GM18519 (cell line): Measurements from ENCODE around the gene KCNC1.

Experiments used
- ATAC-seq: cut with Tn5 transposase; IDR thresholded peaks from one replicate; pipeline ENCODE4 v1.9.1; 2021; ENCODE audit warnings: mild to moderate bottlenecking, moderate library complexity; ENCODE audit not compliant: unreplicated experiment, low FRiP score

Gene KCNC1

DNA sequence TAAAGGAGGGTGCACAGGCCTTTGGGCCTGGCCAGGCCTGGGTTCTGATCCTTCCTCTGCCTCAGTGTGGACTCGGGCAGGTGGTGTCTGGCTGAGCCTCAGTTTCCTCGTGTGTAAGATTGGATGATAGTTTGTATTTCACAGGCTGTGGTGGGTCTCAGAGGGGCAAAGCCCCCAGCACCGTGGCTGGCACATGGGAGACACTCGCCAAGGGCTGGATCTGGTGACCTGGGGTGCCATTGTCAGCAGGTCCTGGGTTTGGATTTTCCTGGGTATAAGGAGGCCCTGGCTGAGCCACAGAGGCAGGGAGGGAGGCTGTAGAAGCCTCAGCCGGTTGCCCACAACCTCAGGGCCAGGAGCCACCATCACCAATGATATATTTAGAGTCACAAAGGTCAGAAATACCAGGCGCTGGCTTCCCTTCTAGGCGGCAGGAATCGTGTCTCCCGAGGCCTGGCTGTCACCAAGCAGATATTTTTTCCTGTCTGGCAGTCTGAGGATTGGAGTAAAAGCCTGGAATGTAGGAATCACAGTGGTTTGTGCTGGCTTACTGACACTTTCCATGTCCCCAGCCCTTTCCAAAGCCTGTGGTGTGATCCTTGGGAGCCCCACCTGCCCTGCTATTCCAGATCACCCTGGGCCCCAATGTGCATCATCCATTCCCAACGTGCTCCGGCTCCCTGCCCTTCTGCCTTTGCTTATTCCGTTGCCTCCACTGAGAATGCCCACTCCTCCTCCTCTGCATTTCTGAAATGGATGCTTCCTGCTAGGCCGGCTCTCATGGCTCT lies 15.6 kb downstream of the KCNC1 start:
- no peak for ATAC-seq

- no peak for ATAC-seq
Measured at GRCh38 chr11:17750801-17751165, 16.2 kb downstream of the KCNC1 start.

GRCh38 chr11:17751558-17751957 lies 17.0 kb downstream of the KCNC1 start:
- no peak for ATAC-seq

DNA sequence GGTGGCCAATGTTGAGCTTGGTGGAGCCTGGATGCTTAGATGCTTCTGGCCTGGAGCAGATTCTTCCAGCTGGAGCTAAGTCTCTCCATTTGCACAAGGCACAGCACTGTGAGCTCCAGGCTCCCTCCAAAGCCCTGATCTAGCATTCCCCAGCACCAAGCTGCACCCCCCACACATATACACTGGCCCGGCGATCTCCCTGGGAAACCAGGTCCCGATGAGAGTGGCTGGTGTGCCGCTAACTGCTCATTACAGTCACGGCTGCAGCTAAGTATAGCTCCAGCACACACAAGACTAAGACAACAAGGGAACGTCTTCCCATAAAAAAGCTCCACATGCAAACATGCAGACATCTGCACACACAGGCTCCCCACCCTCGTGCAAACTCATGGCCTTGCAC lies 17.6 kb downstream of the KCNC1 start:
- ATAC-seq, result no peak

DNA sequence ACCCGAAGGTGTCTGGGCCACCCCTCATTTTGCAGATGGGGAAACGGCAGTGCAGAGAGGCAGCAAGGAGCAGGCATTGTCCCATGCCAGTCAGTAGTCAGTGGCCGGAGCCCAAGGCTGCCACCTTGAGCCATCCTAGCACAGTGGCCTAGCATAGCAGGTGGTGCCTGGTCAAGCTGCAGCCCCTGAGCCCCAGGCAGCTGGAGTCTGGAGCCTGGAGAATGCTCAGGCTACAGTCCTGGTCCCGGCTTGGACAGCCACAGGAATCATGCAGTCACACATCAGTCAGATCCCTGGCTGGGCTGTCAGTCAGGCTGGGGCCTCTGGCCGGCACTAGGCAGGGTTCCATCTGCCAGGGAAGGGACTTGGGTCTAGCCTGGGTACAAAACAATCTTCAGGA lies 18.6 kb downstream of the KCNC1 start:
- no peak for ATAC-seq

DNA sequence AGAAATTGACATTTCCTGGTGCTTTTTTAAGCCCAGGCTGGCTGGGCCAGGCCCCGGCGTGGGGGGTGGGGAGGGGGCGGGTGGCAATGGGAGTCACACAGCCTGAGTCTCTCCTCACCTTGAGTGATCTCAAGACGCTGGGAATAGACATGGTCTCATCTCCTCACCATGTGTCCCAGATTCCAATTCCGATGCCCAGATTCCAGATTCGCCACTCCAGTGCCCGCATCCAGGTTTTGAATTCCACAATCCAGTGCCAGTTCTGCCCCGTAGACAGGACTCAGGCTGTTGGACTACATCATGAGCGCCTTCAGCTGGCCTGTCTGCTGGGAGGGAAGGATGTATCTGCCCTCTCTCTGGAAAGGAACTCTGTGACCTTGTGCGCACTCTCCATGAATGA lies 19.1 kb downstream of the KCNC1 start:
- ATAC-seq, result no peak

DNA sequence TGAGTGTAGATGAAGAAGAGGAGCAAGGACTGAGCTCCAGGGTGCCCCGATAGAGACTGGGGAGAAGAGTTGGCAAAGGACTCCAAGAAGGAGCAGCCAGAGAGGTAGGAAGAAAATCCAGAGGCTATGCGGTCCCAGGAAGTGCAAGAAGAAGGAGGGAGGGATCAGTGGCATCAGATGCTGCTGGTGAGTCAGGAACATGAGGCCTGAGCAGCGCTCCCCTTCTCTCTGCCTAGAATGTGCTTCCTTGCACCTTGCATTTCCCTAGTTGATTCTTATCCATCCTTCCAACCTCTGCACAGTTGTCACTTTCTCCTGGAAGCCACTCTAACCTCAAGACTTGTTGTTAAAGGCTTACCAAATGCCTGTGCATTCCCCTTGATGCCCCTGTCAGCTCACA lies 21.3 kb downstream of the KCNC1 start:
- ATAC-seq, result no peak

DNA sequence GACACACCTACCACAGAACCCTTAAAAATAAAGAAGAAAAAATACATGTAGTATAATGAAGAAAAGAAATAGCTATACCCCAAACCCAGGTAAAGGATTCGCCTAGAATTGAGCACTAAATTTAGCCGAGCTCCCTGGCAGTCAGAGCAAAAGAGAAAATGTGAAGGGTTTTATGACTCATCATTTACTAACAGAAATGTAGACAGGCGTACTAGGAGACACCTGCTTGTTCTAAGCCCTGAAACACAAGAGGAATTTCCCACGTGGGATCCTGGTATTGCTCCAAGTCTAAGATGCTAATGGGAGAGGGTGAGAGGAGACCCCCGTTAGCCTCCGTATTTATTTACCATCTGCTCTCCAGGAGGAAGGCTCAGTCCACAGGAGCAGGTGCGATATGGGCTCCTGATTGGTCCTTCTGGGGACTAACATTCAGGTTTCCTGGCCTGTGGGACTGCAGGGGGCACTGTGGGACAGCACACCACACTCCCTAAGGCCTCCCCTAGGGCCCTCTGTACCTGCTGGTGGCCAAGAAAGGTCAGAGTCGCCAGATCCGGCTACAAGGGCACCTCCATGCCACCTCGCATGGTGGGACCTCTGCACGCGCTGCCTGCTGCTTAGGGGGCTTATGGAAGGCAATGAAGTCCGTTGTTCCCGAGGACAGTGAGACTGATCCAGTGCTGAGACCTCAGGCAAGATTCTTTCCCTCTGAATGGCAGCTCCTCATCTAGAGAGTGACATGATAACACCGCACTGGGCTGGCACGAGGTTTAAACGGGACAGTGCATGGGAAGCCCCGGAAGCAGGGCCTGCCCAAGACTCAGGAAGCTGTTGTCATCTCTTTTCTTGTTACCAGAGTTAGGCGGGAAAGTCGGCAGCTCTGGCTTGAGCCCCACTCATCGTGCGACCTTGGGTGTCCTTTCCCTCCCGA lies 25.8 kb downstream of the KCNC1 start:
- no peak for ATAC-seq

DNA sequence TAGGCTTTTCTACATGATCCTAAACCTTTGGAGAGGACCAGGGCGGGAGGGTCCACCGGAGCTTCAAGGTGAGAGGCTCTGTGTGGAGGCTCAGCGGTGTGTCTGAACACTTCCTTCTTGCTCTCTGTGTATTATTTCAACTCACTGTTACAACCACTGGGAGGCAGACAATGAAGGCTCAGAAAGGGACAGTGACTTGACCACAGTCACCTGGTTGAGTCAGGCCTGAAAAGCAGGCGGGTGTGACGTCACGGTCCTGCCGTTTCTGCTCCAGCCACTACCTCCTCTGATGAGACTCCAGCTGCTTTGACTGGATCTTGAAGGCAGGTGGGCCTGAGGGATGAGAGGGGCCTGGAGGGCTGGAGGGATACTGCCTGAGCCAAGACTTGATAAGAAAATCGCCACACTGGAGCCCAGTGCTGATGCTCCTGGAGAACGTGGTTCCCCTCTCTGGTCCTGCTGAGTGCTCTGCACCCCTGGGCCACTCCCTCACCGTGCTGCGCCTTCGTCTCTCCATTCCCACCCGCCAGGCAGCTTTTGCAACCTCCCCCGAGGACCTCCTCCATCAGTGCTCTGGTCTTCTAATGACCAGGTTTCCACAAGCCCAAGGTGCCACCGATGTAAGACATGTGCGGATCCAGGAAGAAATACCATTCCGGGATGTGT lies 27.9 kb downstream of the KCNC1 start:
- no peak for ATAC-seq

- no peak for ATAC-seq
Measured at GRCh38 chr11:17763244-17763643, 28.7 kb downstream of the KCNC1 start.

- ATAC-seq, result no peak
Measured at GRCh38 chr11:17763703-17764102, 29.1 kb downstream of the KCNC1 start.

- no peak for ATAC-seq
Measured at GRCh38 chr11:17764446-17765218, 30.1 kb downstream of the KCNC1 start.

GRCh38 chr11:17765356-17766072 lies 30.9 kb downstream of the KCNC1 start:
- no peak for ATAC-seq

DNA sequence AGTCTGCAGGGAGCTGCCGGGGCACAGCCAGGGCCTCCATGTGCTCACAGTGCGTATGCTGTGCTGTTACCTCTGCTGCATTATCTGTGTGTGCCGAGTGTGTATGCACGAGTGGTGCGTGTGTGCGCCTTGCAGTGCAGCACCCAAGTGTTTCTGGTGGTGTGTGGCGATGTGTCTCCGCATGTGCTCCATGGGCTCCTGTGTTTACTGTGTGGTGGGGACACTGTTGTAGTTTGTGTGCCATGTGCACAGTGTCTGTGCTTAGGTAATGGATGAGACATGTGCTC lies 31.4 kb downstream of the KCNC1 start:
- no peak for ATAC-seq

DNA sequence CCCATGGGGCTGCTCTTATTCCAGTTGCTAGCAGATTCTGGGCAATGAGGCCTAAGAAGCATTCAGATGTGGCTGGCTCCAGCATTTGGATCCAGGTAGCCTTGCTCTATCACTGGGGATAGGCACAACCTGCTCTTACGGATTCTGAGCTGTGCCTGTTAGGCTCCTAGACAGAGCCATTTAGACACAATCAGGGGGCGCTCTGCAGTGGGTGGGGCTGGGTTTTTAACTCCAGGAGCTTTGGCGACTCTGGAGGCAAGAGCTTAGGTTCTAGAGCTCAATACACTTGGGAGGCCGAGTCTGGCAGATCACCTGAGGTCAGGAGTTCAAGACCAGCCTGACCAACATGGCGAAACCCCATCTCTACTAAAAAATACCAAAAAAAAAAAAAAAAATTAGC lies 32.0 kb downstream of the KCNC1 start:
- no peak for ATAC-seq

GRCh38 chr11:17767301-17767885 lies 32.8 kb downstream of the KCNC1 start:
- ATAC-seq, result no peak

GRCh38 chr11:17767914-17768313 lies 33.3 kb downstream of the KCNC1 start:
- ATAC-seq, result no peak

DNA sequence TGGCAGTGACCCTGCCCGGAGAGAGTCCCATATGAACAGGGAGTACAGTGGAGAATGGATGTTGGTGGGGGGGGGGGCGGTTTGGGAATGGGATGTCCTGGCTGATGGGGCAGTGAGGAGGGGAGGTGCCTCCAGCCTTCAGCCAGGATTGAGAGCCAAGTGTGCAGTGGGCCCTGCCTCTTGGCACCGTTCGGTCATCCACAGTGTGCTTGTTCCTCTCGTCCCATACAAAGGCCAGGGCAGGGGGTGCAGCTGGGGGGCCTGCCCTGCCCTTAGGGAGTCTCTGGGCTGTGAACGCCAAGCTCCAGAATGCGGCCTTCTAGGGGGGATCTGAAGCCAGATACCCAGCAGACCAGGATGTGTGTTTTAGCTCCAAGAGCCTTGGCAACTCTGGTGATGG lies 34.0 kb downstream of the KCNC1 start:
- ATAC-seq, result no peak

DNA sequence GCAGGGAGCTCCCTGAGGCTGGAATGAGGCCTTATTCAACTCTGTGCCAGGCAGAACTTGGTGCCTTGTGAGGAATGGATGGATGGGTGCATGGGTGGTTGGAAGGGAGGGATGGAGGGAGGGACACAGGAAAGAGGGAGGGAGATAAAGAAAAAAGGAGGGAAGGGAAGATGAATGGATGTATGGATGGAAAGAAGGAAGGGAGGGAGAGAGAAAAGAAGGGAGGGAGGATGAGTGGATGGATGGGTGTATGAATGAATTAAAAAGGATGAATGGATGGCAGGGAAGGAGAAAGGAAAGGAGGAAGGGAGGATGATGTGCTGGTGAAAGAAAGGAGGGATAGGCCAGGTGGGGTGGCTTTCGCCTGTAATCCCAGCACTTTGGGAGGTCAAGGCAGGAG lies 34.6 kb downstream of the KCNC1 start:
- ATAC-seq, result no peak
